Fibroblast of the aortic adventitia (primary cell): ENCODE results near the gene SPOCK1. TPM values are rescaled to one million over a fixed set of nuclear protein-coding genes. Genes with fewer than 3 reads are reported as not detected.

ENCODE experiments used
- DNase-seq: peaks from one replicate; pipeline ENCODE4 v3.0.0-alpha.2; 2010; ENCODE audit warnings: low read depth
- H3K4me3 ChIP-seq: 2 replicates; pipeline ENCODE4 v1.5.1; 2011; ENCODE audit warnings: low read depth, mild to moderate bottlenecking, control low read depth, low read length, moderate library complexity
- total RNA-seq: library from RNA; depleted of rRNA; stranded (reverse); fragments of >200 nt; gene quantifications from 2 replicates; pipeline ENCODE4 v1.2.3, GENCODE V29; 2012; ENCODE audit warnings: low replicate concordance
- TF ChIP-seq, protein P1 (sequence below): IDR thresholded peaks from 2 replicates; pipeline ENCODE4 v1.5.1; 2011; ENCODE audit warnings: mild to moderate bottlenecking, low read length, control low read depth, inconsistent platforms; ENCODE audit not compliant: insufficient read depth

Gene SPOCK1
- total RNA-seq, 1 donor = 174 TPM

DNA sequence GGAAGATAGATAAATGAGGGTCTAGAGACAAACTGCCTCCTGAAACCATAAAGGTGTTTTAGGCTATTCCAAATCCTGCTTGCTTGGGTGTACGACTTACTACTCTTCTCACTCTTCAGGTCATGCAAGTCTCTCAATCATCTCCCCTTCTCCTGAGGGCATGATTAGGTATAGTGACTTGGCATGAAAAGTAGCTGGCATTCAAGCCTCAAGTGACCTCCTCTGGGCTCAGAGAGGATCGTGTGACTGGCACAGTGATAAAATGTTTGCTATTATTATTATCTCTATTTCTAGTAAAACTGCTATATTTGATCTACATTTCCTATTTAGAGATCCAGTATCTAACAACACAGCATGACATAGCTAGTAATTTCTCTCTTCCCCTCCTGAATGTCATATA, 494.8 kb downstream of the SPOCK1 start:
- TF ChIP-seq, protein P1, sequence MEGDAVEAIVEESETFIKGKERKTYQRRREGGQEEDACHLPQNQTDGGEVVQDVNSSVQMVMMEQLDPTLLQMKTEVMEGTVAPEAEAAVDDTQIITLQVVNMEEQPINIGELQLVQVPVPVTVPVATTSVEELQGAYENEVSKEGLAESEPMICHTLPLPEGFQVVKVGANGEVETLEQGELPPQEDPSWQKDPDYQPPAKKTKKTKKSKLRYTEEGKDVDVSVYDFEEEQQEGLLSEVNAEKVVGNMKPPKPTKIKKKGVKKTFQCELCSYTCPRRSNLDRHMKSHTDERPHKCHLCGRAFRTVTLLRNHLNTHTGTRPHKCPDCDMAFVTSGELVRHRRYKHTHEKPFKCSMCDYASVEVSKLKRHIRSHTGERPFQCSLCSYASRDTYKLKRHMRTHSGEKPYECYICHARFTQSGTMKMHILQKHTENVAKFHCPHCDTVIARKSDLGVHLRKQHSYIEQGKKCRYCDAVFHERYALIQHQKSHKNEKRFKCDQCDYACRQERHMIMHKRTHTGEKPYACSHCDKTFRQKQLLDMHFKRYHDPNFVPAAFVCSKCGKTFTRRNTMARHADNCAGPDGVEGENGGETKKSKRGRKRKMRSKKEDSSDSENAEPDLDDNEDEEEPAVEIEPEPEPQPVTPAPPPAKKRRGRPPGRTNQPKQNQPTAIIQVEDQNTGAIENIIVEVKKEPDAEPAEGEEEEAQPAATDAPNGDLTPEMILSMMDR = no peak

DNA sequence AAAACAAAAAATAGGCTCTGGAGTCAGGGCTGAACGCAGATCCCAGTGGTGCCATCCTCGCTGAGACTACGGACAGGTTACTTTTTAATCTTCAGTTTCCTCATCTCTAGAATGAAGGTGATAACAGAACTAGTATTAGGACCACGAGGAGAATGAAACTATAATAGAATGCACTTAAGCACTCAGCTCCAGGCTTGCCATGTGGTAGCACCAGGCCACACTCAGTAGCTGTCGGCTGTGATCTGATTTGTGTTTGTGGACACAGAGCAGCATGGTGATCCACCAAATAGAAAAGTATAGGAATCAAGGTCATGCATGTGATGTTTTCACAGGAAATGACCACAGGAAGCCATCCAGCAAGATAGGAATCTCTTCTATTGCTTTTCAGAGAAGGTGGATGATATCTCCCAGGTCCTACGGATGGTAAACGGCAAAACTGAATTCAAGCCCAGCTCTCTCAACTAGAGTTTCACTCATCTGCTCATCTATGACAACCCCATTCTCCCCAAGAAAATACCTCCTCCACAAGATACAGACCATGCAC, 498.0 kb downstream of the SPOCK1 start:
- H3K4me3 ChIP-seq = no peak overlapping the region
- TF ChIP-seq, protein P1 = no peak
- no peak for DNase-seq

More for the DNA sequence above, 494.8 kb downstream of the SPOCK1 start:
- no peak overlapping the region for H3K4me3 ChIP-seq
- DNase-seq = no peak

DNA sequence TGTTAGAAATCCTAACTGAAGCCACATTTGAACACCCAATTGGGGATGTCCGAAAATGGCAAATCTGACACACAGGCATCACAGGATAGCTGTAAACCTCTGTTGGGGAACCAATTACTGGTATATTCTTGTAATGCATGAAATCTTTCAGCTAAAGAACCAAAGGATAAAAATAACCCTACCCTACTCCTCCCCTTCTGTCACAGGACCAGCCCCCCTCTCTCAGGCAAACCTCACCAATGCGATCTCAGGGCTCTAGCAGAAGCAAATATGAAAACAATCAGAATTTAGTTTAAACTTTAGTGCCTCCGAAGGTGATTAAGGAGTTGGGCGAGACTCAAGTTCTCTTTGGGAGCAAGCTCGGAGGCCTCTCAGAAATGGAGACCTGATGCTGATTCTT, 499.3 kb downstream of the SPOCK1 start:
- TF ChIP-seq, protein P1 = no peak

DNA sequence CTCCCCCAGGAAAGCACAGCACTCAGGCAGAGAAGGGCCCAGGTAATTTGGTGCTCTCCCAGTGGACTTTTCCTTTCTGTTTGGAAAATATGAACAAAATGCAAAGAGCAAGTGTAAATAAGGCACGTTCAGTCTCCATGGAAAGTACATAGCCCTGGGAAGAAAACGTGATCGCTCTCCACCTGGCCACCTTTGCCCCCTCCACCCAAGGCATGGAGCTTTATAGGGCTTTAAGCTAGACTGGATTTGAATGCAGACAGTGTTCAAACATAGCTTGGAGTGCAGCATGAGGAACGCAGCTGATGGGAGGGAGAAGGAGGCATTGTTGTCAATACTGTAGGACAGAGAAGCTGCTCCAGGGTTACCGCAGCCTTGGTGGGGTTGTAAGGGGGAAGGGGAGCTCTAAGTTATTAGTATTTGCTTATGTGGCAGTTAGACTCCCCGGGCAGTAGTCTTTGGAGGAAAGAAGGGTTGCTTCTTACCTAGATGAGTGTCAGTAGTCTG, 500.2 kb downstream of the SPOCK1 start:
- TF ChIP-seq, protein P1 = no peak
- no peak overlapping the region for H3K4me3 ChIP-seq
- DNase-seq = no peak

More for the DNA sequence above, 499.3 kb downstream of the SPOCK1 start:
- DNase-seq = no peak
- no peak overlapping the region for H3K4me3 ChIP-seq

DNA sequence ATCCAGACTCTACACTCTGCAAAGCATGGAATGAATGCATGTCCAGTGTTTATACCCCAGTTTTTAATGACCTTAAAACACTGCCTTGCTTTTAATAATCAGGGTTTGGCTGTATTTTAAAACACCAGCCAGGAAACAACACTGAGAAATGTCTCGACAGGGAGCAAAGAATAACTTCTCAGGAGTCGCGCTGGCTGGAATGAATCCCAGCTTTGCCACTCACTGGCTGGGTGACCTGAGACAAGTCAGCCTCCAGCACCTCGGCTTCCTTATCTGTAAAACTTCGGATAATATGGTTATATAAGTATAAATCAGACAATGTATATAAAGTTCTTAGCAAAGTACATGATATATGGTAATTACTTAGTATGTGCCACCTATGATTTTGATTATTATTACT, 505.0 kb downstream of the SPOCK1 start:
- TF ChIP-seq, protein P1 = no peak
- H3K4me3 ChIP-seq = no peak overlapping the region
- DNase-seq = no peak

DNA sequence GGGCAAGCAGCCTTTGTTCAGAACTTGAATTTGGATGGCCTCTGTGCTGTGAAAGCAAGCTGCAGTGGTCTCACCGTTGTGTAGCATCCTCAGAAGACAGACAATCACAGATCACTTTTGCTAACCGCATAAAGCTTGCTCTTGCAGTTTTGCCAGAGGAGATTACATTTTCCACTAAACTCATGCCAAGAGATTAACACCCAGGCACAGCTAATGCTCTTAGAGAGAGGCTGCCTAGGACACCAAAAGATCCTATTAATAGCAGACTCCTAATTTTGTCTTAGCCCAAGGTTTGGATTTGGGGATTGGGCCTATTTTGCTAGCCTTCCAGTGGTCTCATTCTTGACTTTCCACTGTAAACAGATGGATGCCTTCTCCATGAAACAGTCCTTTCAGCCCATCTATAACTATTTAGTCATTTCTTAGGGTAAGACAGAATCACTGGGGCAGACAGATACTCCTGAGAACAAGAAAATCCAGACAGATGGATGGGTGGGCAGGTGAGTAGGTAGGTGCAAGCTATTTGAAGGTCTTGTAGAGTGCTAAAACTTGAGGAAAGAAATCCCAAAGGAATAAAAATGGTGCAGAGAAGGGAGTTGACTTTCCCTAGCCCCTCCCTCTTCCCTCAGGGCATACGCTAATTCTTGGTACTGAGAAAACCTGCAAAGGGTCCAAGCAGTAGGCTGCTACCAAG, 506.2 kb downstream of the SPOCK1 start:
- no peak overlapping the region for H3K4me3 ChIP-seq
- TF ChIP-seq, protein P1 = no peak
- no peak for DNase-seq
